ENCODE data around the gene SGIP1. TPM values are rescaled to one million over a fixed set of nuclear protein-coding genes. Genes with fewer than 3 reads are reported as not detected.

SGIP1 gene
- polyA plus RNA-seq, 1 of the 3 experiments (the other 2 are of a cell fraction) = 15.5 TPM

- TF ChIP-seq IRF3 (IDR thresholded peaks at IDR 0.05; ENCODE audit: low read depth, low read length) (no peak), JUND (IDR thresholded peaks at IDR 0.05) (no peak), NRF1 (IDR thresholded peaks at IDR 0.05; ENCODE audit: low read depth, low read length) (no peak), FOSL2 (IDR thresholded peaks at IDR 0.05; ENCODE audit: borderline replicate concordance, low read depth) (no peak), POLR2AphosphoS5 (IDR thresholded peaks at IDR 0.05; ENCODE audit: low read depth, low read length) (no peak), MAX (IDR thresholded peaks at IDR 0.05; ENCODE audit: low read depth) (no peak), GABPA (IDR thresholded peaks at IDR 0.05; ENCODE audit: low read depth) (no peak), ELF1 (IDR thresholded peaks at IDR 0.05) (no peak)
These were observed 170.4 kb downstream of the SGIP1 start (continued) for GRCh38 chr1:66704177-66704875.

GRCh38 chr1:66705110-66705509 lies 171.2 kb downstream of the SGIP1 start:
- H2AFZ ChIP-seq (ENCODE audit: low read depth) = no peak overlapping the region
- POLR2A ChIA-PET = no interaction called here
- no peak overlapping the region for H3K27ac ChIP-seq (ENCODE audit: low read depth in 2 of 2, low read length in 1 of 2)

More at GRCh38 chr1:66705110-66705509, 171.2 kb downstream of the SGIP1 start:
- no peak for TF ChIP-seq CHD2 (IDR thresholded peaks at IDR 0.05; ENCODE audit: low read length, partially characterized antibody)
- TF ChIP-seq CTCF (IDR thresholded peaks at IDR 0.05) = no peak
- TF ChIP-seq SIN3A (IDR thresholded peaks at IDR 0.05; ENCODE audit: borderline replicate concordance, low read depth, low read length) = no peak
- no peak for TF ChIP-seq PBX3 (IDR thresholded peaks at IDR 0.05)
- TF ChIP-seq ZBTB33 (IDR thresholded peaks at IDR 0.05; ENCODE audit: borderline replicate concordance, low read depth) = no peak
- TF ChIP-seq IRF3 (IDR thresholded peaks at IDR 0.05; ENCODE audit: low read depth, low read length) = no peak
- TF ChIP-seq MXI1 (IDR thresholded peaks at IDR 0.05; ENCODE audit: low read depth, low read length) = no peak
- no peak for TF ChIP-seq YY1 (IDR thresholded peaks at IDR 0.05; ENCODE audit: low read depth)
- no peak for TF ChIP-seq FOSL2 (IDR thresholded peaks at IDR 0.05; ENCODE audit: borderline replicate concordance, low read depth)
- no peak for TF ChIP-seq GABPA (IDR thresholded peaks at IDR 0.05; ENCODE audit: low read depth)
- TF ChIP-seq NRF1 (IDR thresholded peaks at IDR 0.05; ENCODE audit: low read depth, low read length) = no peak
- no peak for TF ChIP-seq GATA2 (CRISPR knock-in tag; IDR thresholded peaks at IDR 0.05)
- TF ChIP-seq NFIC (IDR thresholded peaks at IDR 0.05; ENCODE audit: borderline replicate concordance) = no peak
- no peak for TF ChIP-seq EZH2phosphoT487 (IDR thresholded peaks at IDR 0.05; ENCODE audit: borderline replicate concordance, low read depth)
- no peak for TF ChIP-seq MAX (IDR thresholded peaks at IDR 0.05; ENCODE audit: low read depth)
- Histone ChIP-seq H3K4me3 (ENCODE audit: low read depth in 2 of 2, low read length in 1 of 2) (no peak overlapping the region), H3K79me2 (ENCODE audit: insufficient read depth) (no peaks in the 10 kb centered on the region), H3K9me3 (no peaks in the 10 kb centered on the region), H3K36me3 (replicated peaks in 1 of 2; ENCODE audit: control insufficient read depth in 1 of 2, insufficient read depth in 2 of 2, low read length in 1 of 2) (peaks cover 4 to 16% of the 10 kb centered on the region in 2 experiments), H3K27me3 (ENCODE audit: insufficient read depth) (no peaks in the 10 kb centered on the region), H3K9ac (no peak overlapping the region), H3K4me1 (ENCODE audit: control insufficient read depth in 1 of 2, insufficient read depth in 2 of 2, low read depth in 1 of 2, low read length in 1 of 2) (no peaks in the 10 kb centered on the region; a peak in 1 of 4 replicates), H4K20me1 (ENCODE audit: insufficient read depth) (no peaks in the 10 kb centered on the region), H3K4me2 (no peak overlapping the region), H3F3A (replicated peaks; ENCODE audit: insufficient read depth) (no peaks in the 10 kb centered on the region), H3K9me2 (no peaks in the 10 kb centered on the region)
- CTCF ChIA-PET = interaction anchor here (1.1 kb wide), 1 partner anchor 87 kb away, joined by 3 read pairs; no protein-coding TSS in a partner anchor
- WGBS (ENCODE audit: low lambda C conversion rate) = 87% methylated on average over 5 of the region's 5 CpGs
- no peak for DNase-seq

All from SK-N-SH (cell line).